ENCODE measurements around the gene SLC39A11. TPM values are rescaled to one million over a fixed set of nuclear protein-coding genes. Genes with fewer than 3 reads are reported as not detected.

The SLC39A11 gene
- total RNA-seq, 1 donor from 2014 or later, result 16.3 TPM

- H3K27me3 Mint-ChIP-seq (ENCODE audit: unreplicated experiment), result peaks cover 9% of the 10 kb centered on the region
- H3K27ac Mint-ChIP-seq (ENCODE audit: unreplicated experiment), result no peak overlapping the region
- DNase-seq, result no peak
- H3K4me1 Mint-ChIP-seq (ENCODE audit: low read depth, unreplicated experiment), result peaks cover 31% of the 10 kb centered on the region
- peaks cover 2% of the 10 kb centered on the region for H3K9me3 Mint-ChIP-seq (ENCODE audit: unreplicated experiment)
- no peak overlapping the region for H3K4me3 Mint-ChIP-seq (ENCODE audit: unreplicated experiment)
- no peak for TF ChIP-seq CTCF (IDR thresholded peaks at IDR 0.05; ENCODE audit: partially characterized antibody, unreplicated experiment)
- peaks cover 11% of the 10 kb centered on the region for H3K36me3 Mint-ChIP-seq (ENCODE audit: unreplicated experiment)
These were observed 69.8 kb downstream of the SLC39A11 start for GRCh38 chr17:73022694-73023093.

- no peak for DNase-seq
- Mint-ChIP-seq H3K36me3 (ENCODE audit: unreplicated experiment) (peaks cover 11% of the 10 kb centered on the region), H3K4me1 (ENCODE audit: low read depth, unreplicated experiment) (peaks cover 23% of the 10 kb centered on the region), H3K27ac (ENCODE audit: unreplicated experiment) (peak overlapping the region; percentile 3), H3K27me3 (ENCODE audit: unreplicated experiment) (peaks cover 6% of the 10 kb centered on the region), H3K9me3 (ENCODE audit: unreplicated experiment) (peaks cover 2% of the 10 kb centered on the region), H3K4me3 (ENCODE audit: unreplicated experiment) (no peak overlapping the region)
- no peak for TF ChIP-seq CTCF (IDR thresholded peaks at IDR 0.05; ENCODE audit: partially characterized antibody, unreplicated experiment)
These were observed 70.7 kb downstream of the SLC39A11 start for GRCh38 chr17:73021771-73022170.

GRCh38 chr17:73020110-73020509, 72.4 kb downstream of the SLC39A11 start:
- Mint-ChIP-seq H3K36me3 (ENCODE audit: unreplicated experiment) (peaks cover 11% of the 10 kb centered on the region), H3K4me1 (ENCODE audit: low read depth, unreplicated experiment) (peaks cover 20% of the 10 kb centered on the region)

GRCh38 chr17:73018599-73018998, 73.9 kb downstream of the SLC39A11 start:
- peaks cover 7% of the 10 kb centered on the region for H3K27me3 Mint-ChIP-seq (ENCODE audit: unreplicated experiment)
- DNase-seq, result no peak
- H3K36me3 Mint-ChIP-seq (ENCODE audit: unreplicated experiment), result peaks cover 11% of the 10 kb centered on the region
- H3K4me1 Mint-ChIP-seq (ENCODE audit: low read depth, unreplicated experiment), result peaks cover 25% of the 10 kb centered on the region
- H3K9me3 Mint-ChIP-seq (ENCODE audit: unreplicated experiment), result peaks cover 3% of the 10 kb centered on the region
- no peak overlapping the region for H3K4me3 Mint-ChIP-seq (ENCODE audit: unreplicated experiment)
- H3K27ac Mint-ChIP-seq (ENCODE audit: unreplicated experiment), result no peak overlapping the region
- no peak for TF ChIP-seq CTCF (IDR thresholded peaks at IDR 0.05; ENCODE audit: partially characterized antibody, unreplicated experiment)

More at GRCh38 chr17:73020110-73020509, 72.4 kb downstream of the SLC39A11 start:
- no peak for DNase-seq
- no peak for TF ChIP-seq CTCF (IDR thresholded peaks at IDR 0.05; ENCODE audit: partially characterized antibody, unreplicated experiment)
- Mint-ChIP-seq H3K9me3 (ENCODE audit: unreplicated experiment) (peaks cover 2% of the 10 kb centered on the region), H3K27ac (ENCODE audit: unreplicated experiment) (no peak overlapping the region), H3K4me3 (ENCODE audit: unreplicated experiment) (no peak overlapping the region), H3K27me3 (ENCODE audit: unreplicated experiment) (peaks cover 5% of the 10 kb centered on the region)

- H3K36me3 Mint-ChIP-seq (ENCODE audit: unreplicated experiment), result peaks cover 11% of the 10 kb centered on the region
- TF ChIP-seq CTCF (IDR thresholded peaks at IDR 0.05; ENCODE audit: partially characterized antibody, unreplicated experiment), result no peak
- peaks cover 22% of the 10 kb centered on the region for H3K4me1 Mint-ChIP-seq (ENCODE audit: low read depth, unreplicated experiment)
- no peak overlapping the region for H3K27ac Mint-ChIP-seq (ENCODE audit: unreplicated experiment)
- H3K27me3 Mint-ChIP-seq (ENCODE audit: unreplicated experiment), result peaks cover 7% of the 10 kb centered on the region
- no peak overlapping the region for H3K4me3 Mint-ChIP-seq (ENCODE audit: unreplicated experiment)
- DNase-seq, result no peak
- peaks cover 4% of the 10 kb centered on the region for H3K9me3 Mint-ChIP-seq (ENCODE audit: unreplicated experiment)
These were observed 74.8 kb downstream of the SLC39A11 start for GRCh38 chr17:73017658-73018057.
